GM19452 (cell line): ENCODE results near the gene CACNA1D.
"Not testable (repeated sequence)": the region's sequence is repeated elsewhere in the genome, so short reads cannot be mapped to it uniquely, and the experiment has no call there.

Experiments used
- ATAC-seq: cut with Tn5 transposase; IDR thresholded peaks from one replicate; pipeline ENCODE4 v1.9.1; 2021; ENCODE audit not compliant: unreplicated experiment

Gene CACNA1D

GRCh38 chr3:53613125-53613524 lies 118.7 kb downstream of the CACNA1D start:
- ATAC-seq: no peak

GRCh38 chr3:53614307-53614706 lies 119.9 kb downstream of the CACNA1D start:
- no peak for ATAC-seq

GRCh38 chr3:53616321-53616720 lies 121.9 kb downstream of the CACNA1D start:
- ATAC-seq: no peak

GRCh38 chr3:53616971-53617892 lies 122.8 kb downstream of the CACNA1D start:
- no peak for ATAC-seq

- no peak for ATAC-seq
Observed at GRCh38 chr3:53617893-53618523, 123.6 kb downstream of the CACNA1D start.

- ATAC-seq: no peak
Observed at GRCh38 chr3:53618524-53618906, 124.1 kb downstream of the CACNA1D start.

GRCh38 chr3:53618936-53619335 lies 124.5 kb downstream of the CACNA1D start:
- no peak for ATAC-seq

- no peak for ATAC-seq
Observed at GRCh38 chr3:53624061-53624857, 129.8 kb downstream of the CACNA1D start.

- ATAC-seq: no peak
Observed at GRCh38 chr3:53626876-53627275, 132.5 kb downstream of the CACNA1D start.

GRCh38 chr3:53628536-53629401 lies 134.4 kb downstream of the CACNA1D start:
- no peak for ATAC-seq

- no peak for ATAC-seq
Observed at GRCh38 chr3:53629402-53629723, 135.0 kb downstream of the CACNA1D start.

GRCh38 chr3:53630547-53630946 lies 136.1 kb downstream of the CACNA1D start:
- no peak for ATAC-seq

- no peak for ATAC-seq
Observed at GRCh38 chr3:53633197-53633787, 138.9 kb downstream of the CACNA1D start.

GRCh38 chr3:53635041-53635440 lies 140.6 kb downstream of the CACNA1D start:
- no peak for ATAC-seq

GRCh38 chr3:53638806-53639205 lies 144.4 kb downstream of the CACNA1D start:
- ATAC-seq: not testable (repeated sequence)

GRCh38 chr3:53641397-53641796 lies 147.0 kb downstream of the CACNA1D start:
- no peak for ATAC-seq

- ATAC-seq: no peak
Observed at GRCh38 chr3:53642211-53642610, 147.8 kb downstream of the CACNA1D start.

- no peak for ATAC-seq
Observed at GRCh38 chr3:53643757-53644156, 149.3 kb downstream of the CACNA1D start.

GRCh38 chr3:53645754-53646153 lies 151.3 kb downstream of the CACNA1D start:
- ATAC-seq: no peak

GRCh38 chr3:53646723-53647122 lies 152.3 kb downstream of the CACNA1D start:
- peak; percentile 73 for ATAC-seq
